EH (cell line): ENCODE data around the gene HIGD2A.
A peak's percentile ranks its signal among the peaks of the same experiment; 100 is the strongest.

Source experiments
- DNase-seq: peaks from one replicate; pipeline ENCODE4 v3.0.0-alpha.2; 2015; ENCODE audit warnings: low read depth

Gene HIGD2A

DNA sequence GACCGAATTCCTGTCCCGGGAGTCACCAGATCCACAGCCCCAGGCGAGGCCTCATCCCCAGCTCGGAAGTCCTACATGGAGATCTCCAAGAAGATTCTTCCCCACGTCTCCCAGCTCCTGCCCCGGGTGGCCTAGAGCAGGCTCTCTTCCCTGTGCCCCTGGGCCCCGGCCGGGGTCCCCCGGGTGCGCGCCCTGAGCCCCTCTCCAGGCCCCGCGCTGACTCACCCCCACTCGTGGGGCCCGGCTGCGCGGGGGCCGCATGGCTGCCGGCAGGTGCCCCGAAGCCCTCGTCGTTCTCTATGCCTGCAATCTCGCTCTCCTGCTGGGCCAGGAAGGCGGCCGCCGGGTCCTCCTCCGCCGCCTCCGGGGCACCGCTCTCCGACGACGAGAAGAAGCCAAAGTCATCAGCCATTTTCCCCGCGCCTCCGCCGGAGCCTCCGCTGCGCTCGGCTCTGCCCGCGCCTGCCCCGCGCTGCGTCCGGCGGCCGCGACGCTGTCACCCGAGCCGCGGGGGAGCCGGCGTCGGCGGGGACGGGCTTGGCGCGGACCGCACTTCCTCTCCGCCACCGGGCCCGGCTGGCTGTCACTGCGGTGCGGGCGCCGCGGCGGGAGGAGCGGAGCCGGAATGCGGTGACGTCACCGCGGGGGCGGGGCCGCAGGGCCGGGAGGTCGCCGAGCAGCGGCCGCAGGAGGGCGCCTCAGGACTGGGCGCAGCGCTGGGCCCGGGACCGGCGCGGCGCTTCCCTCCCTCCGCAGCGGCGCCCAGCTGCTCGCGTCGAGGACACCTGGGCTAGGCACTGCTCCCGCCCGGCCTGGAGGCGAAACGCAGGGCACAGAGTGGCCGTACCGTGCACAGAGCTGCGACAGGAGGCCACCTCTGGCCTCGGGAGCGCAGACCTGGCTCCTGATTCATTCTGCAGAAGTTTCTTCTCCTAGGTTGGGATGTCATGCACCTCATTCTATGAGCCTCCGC lies 27.7 kb downstream of the HIGD2A start, which contains the start of gene CLTB:
TSS of gene CLTB (minus strand) at position 588 of the 973 bp plus-strand sequence. CDS start at position 412, 176 bp downstream.
- DNase-seq: peak; percentile 90

- DNase-seq: no peak
These were observed 28.4 kb downstream of the HIGD2A start for GRCh38 chr5:176416965-176417364.

GRCh38 chr5:176418251-176418650 lies 29.7 kb downstream of the HIGD2A start:
- no peak for DNase-seq

GRCh38 chr5:176420086-176420485 lies 31.5 kb downstream of the HIGD2A start:
- DNase-seq: no peak

GRCh38 chr5:176420972-176421544 lies 32.5 kb downstream of the HIGD2A start:
- no peak for DNase-seq

DNA sequence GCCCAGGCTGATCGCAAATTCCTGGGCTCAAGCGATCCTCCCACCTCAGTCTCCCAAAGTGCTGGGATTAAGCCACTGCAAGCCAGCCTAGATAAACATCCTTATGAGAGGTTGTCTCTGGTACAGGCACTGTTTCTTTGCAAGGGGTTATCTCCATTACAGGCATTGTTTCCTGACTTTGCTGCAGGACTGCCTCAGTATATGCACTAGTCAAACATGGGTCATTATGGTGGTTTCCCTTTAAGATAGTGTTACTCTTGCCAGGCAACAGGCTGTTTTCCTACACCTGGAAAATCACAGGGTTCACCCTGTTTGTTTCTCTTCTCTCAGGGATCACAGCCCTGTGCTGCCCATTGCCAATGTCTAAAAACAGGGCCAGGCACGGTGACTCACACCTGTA lies 35.6 kb downstream of the HIGD2A start:
- DNase-seq: no peak

GRCh38 chr5:176425138-176425537 lies 36.6 kb downstream of the HIGD2A start:
- DNase-seq: peak; percentile 17

- no peak for DNase-seq
These were observed 37.2 kb downstream of the HIGD2A start for GRCh38 chr5:176425791-176426190.

- DNase-seq: no peak
These were observed 38.3 kb downstream of the HIGD2A start for GRCh38 chr5:176426876-176427275.

GRCh38 chr5:176427971-176428370 lies 39.4 kb downstream of the HIGD2A start:
- DNase-seq: peak; percentile 62

GRCh38 chr5:176429972-176430371 lies 41.4 kb downstream of the HIGD2A start:
- no peak for DNase-seq

GRCh38 chr5:176432707-176433106 lies 44.2 kb downstream of the HIGD2A start:
- no peak for DNase-seq

- peak; percentile 68 for DNase-seq
These were observed 48.1 kb downstream of the HIGD2A start for GRCh38 chr5:176436656-176437055.

DNA sequence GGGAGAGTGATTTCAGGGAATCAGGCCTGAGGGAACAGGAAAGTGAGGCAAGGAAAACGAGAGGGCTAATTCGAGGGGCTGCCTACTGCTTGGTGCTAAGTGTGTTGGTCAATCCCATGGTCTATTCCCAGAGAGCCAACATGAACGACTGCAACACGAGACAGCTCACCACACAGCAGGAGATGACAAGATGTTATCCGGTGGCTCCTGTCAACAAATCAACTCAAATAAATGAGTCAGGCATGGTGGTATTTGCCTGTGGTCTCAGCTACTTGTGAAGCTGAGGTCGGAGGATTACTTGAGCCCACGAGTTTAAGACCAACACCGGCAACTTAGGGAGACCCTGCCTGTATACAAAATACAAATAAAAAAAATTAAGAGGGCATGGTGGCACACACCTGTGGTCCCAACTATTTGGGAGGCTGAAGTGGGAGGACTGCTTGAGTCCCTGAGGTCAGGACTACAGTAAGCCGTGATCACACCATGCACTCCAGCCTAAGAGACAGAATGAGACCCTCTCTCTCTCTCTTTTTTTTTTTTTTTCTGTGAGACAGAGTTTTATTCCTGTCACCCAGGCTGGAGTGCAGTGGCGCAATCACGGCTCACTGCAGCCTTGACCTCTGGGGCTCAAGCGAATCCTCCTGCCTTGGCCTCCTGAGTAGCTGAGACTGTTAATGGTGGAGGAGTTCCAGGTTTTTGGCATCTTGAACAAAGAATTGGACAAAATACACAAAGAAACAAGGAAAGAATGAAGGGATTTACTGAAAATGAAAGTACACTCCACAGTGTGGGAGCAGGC lies 50.6 kb downstream of the HIGD2A start:
- peak; percentile 89 for DNase-seq
